ENCODE data around the gene KRT85. TPM values are rescaled to one million over a fixed set of nuclear protein-coding genes. Genes with fewer than 3 reads are reported as not detected.
A peak's percentile ranks its signal among the peaks of the same experiment; 100 is the strongest.
"Not testable (repeated sequence)": the region's sequence is repeated elsewhere in the genome, so short reads cannot be mapped to it uniquely, and the experiment has no call there.

KRT85 gene
- total RNA-seq, 1 donor from 2014 or later = not detected

- DNase-seq (ENCODE audit: extremely low spot score, unreplicated experiment) = peak; percentile 77
- H3K27ac Mint-ChIP-seq (ENCODE audit: unreplicated experiment); H3K36me3 Mint-ChIP-seq (ENCODE audit: unreplicated experiment); H3K9me3 Mint-ChIP-seq (ENCODE audit: unreplicated experiment); H3K4me1 Mint-ChIP-seq (ENCODE audit: unreplicated experiment); H3K4me3 Mint-ChIP-seq (ENCODE audit: unreplicated experiment): not testable (repeated sequence)
- peaks cover 45% of the 10 kb centered on the region for H3K27me3 Mint-ChIP-seq (ENCODE audit: unreplicated experiment)
- peak; percentile 33 for TF ChIP-seq CTCF (IDR thresholded peaks at IDR 0.05)
Observed at GRCh38 chr12:52315721-52316120, 51.6 kb downstream of the KRT85 start.

GRCh38 chr12:52314511-52314910 lies 52.8 kb downstream of the KRT85 start:
- Mint-ChIP-seq H3K4me3 (ENCODE audit: unreplicated experiment) (no peak overlapping the region), H3K9me3 (ENCODE audit: unreplicated experiment) (no peaks in the 10 kb centered on the region), H3K4me1 (ENCODE audit: unreplicated experiment) (no peaks in the 10 kb centered on the region), H3K36me3 (ENCODE audit: unreplicated experiment) (no peaks in the 10 kb centered on the region), H3K27ac (ENCODE audit: unreplicated experiment) (no peak overlapping the region), H3K27me3 (ENCODE audit: unreplicated experiment) (peaks cover 37% of the 10 kb centered on the region)
- DNase-seq (ENCODE audit: extremely low spot score, unreplicated experiment) = peak; percentile 84
- no peak for TF ChIP-seq CTCF (IDR thresholded peaks at IDR 0.05)

GRCh38 chr12:52313926-52314325 lies 53.4 kb downstream of the KRT85 start:
- TF ChIP-seq CTCF (IDR thresholded peaks at IDR 0.05) = no peak
- peaks cover 31% of the 10 kb centered on the region for H3K27me3 Mint-ChIP-seq (ENCODE audit: unreplicated experiment)
- no peaks in the 10 kb centered on the region for H3K9me3 Mint-ChIP-seq (ENCODE audit: unreplicated experiment)
- peaks cover under 1% of the 10 kb centered on the region for H3K4me1 Mint-ChIP-seq (ENCODE audit: unreplicated experiment)
- no peaks in the 10 kb centered on the region for H3K36me3 Mint-ChIP-seq (ENCODE audit: unreplicated experiment)
- no peak overlapping the region for H3K4me3 Mint-ChIP-seq (ENCODE audit: unreplicated experiment)
- DNase-seq (ENCODE audit: extremely low spot score, unreplicated experiment) = peak; percentile 59
- H3K27ac Mint-ChIP-seq (ENCODE audit: unreplicated experiment) = no peak overlapping the region

DNA sequence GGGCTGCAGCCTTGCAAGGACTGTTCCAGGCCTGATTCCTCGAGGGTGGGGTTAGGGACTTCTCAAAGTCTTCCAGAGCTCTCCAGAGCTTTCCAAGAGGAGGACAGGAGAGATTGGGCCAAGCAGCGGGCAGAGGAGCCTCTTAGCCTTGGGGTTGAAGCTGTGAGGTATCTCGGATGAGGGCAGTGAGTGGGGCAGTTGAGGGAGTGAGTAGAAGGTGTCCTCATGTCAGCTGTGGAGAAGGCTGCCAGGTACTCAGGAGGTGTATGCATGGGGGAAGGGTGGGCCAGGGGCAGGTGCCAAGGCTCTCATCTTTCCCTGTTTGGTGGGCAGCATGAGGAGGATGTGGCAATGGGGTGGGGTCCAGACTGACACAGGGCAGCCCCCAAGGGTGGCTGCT lies 53.8 kb downstream of the KRT85 start:
- H3K4me3 Mint-ChIP-seq (ENCODE audit: unreplicated experiment) = no peak overlapping the region
- no peaks in the 10 kb centered on the region for H3K36me3 Mint-ChIP-seq (ENCODE audit: unreplicated experiment)
- no peak overlapping the region for H3K27ac Mint-ChIP-seq (ENCODE audit: unreplicated experiment)
- no peak for TF ChIP-seq CTCF (IDR thresholded peaks at IDR 0.05)
- H3K4me1 Mint-ChIP-seq (ENCODE audit: unreplicated experiment) = peaks cover 5% of the 10 kb centered on the region
- peaks cover 26% of the 10 kb centered on the region for H3K27me3 Mint-ChIP-seq (ENCODE audit: unreplicated experiment)
- peak; percentile 70 for DNase-seq (ENCODE audit: extremely low spot score, unreplicated experiment)
- no peaks in the 10 kb centered on the region for H3K9me3 Mint-ChIP-seq (ENCODE audit: unreplicated experiment)

GRCh38 chr12:52312086-52312485 lies 55.2 kb downstream of the KRT85 start:
- H3K4me3 Mint-ChIP-seq (ENCODE audit: unreplicated experiment) = no peak overlapping the region
- peaks cover 9% of the 10 kb centered on the region for H3K4me1 Mint-ChIP-seq (ENCODE audit: unreplicated experiment)
- no peaks in the 10 kb centered on the region for H3K9me3 Mint-ChIP-seq (ENCODE audit: unreplicated experiment)
- peak; percentile 65 for DNase-seq (ENCODE audit: extremely low spot score, unreplicated experiment)
- H3K36me3 Mint-ChIP-seq (ENCODE audit: unreplicated experiment) = no peaks in the 10 kb centered on the region
- no peak overlapping the region for H3K27ac Mint-ChIP-seq (ENCODE audit: unreplicated experiment)
- H3K27me3 Mint-ChIP-seq (ENCODE audit: unreplicated experiment) = peaks cover 24% of the 10 kb centered on the region
- no peak for TF ChIP-seq CTCF (IDR thresholded peaks at IDR 0.05)
